ENCODE results near the gene TMEM40.

The TMEM40 gene

DNA sequence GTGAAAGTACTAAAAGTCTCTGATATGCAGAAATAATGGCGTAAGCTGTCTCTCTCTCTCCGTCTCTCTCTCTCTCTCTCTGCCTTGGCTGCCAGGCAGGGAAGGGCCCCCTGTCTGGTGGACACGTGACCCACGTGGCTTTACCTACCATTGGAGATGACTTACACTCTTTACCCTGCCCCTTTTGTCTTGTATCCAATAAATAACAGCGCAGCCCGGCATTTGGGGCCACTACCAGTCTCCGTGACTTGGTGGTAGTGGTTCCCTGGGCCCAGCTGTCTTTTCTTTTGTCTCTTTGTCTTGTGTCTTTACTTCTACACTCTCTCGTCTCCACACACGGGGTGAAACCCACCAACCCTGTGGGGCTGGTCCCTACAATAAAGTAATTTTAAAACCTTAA lies 12.2 kb upstream of the TMEM40 start:
- TF ChIP-seq, protein P1, sequence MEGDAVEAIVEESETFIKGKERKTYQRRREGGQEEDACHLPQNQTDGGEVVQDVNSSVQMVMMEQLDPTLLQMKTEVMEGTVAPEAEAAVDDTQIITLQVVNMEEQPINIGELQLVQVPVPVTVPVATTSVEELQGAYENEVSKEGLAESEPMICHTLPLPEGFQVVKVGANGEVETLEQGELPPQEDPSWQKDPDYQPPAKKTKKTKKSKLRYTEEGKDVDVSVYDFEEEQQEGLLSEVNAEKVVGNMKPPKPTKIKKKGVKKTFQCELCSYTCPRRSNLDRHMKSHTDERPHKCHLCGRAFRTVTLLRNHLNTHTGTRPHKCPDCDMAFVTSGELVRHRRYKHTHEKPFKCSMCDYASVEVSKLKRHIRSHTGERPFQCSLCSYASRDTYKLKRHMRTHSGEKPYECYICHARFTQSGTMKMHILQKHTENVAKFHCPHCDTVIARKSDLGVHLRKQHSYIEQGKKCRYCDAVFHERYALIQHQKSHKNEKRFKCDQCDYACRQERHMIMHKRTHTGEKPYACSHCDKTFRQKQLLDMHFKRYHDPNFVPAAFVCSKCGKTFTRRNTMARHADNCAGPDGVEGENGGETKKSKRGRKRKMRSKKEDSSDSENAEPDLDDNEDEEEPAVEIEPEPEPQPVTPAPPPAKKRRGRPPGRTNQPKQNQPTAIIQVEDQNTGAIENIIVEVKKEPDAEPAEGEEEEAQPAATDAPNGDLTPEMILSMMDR (IDR thresholded peaks at IDR 0.05): no peak
- Histone ChIP-seq H3K4me2 (ENCODE audit: low read length) (no peak overlapping the region), H3K79me2 (no peaks in the 10 kb centered on the region), H3K36me3 (ENCODE audit: control insufficient read depth, insufficient read depth, low read length) (no peaks in the 10 kb centered on the region), H3K27ac (no peak overlapping the region), H3K27me3 (ENCODE audit: control insufficient read depth, insufficient read depth, low read length) (no peaks in the 10 kb centered on the region), H3K9ac (no peak overlapping the region), H3K4me3 (ENCODE audit: low read depth, low read length) (no peak overlapping the region), H3K4me1 (no peaks in the 10 kb centered on the region), H2AFZ (no peak overlapping the region), H3K9me3 (ENCODE audit: control insufficient read depth, low read length) (no peaks in the 10 kb centered on the region)

DNA sequence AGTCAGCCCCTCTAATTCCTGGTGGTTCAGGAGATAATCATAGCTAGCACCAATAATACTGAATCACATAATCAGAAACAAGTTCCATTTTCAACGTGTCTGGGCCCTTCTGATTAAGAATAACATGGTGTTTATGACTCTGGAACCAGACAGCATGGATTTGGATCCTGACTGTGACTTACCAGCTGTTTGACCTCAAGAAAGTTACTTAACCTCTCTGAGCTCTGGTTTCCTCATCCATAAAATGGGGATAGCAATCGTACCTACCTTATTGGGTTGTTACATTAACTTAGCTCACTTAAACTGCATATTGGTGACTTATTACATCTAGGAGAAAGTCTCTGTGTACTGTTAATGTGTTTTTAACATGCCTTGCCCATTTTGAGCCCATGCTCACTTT lies 10.7 kb upstream of the TMEM40 start:
- H3K79me2 ChIP-seq: no peaks in the 10 kb centered on the region
- H3K4me1 ChIP-seq: no peaks in the 10 kb centered on the region
- H3K4me2 ChIP-seq (ENCODE audit: low read length): no peak overlapping the region
- TF ChIP-seq, protein P1 (IDR thresholded peaks at IDR 0.05): no peak
- no peaks in the 10 kb centered on the region for H3K27me3 ChIP-seq (ENCODE audit: control insufficient read depth, insufficient read depth, low read length)
- no peak overlapping the region for H3K27ac ChIP-seq
- H3K36me3 ChIP-seq (ENCODE audit: control insufficient read depth, insufficient read depth, low read length): no peaks in the 10 kb centered on the region
- H3K9me3 ChIP-seq (ENCODE audit: control insufficient read depth, low read length): no peaks in the 10 kb centered on the region
- no peak overlapping the region for H3K9ac ChIP-seq
- H2AFZ ChIP-seq: no peak overlapping the region
- H3K4me3 ChIP-seq (ENCODE audit: low read depth, low read length): no peak overlapping the region

GRCh38 chr3:12768579-12769527 lies 9.8 kb upstream of the TMEM40 start:
- no peak overlapping the region for H3K4me2 ChIP-seq (ENCODE audit: low read length)
- no peaks in the 10 kb centered on the region for H3K9me3 ChIP-seq (ENCODE audit: control insufficient read depth, low read length)
- TF ChIP-seq, protein P1 (IDR thresholded peaks at IDR 0.05): no peak

DNA sequence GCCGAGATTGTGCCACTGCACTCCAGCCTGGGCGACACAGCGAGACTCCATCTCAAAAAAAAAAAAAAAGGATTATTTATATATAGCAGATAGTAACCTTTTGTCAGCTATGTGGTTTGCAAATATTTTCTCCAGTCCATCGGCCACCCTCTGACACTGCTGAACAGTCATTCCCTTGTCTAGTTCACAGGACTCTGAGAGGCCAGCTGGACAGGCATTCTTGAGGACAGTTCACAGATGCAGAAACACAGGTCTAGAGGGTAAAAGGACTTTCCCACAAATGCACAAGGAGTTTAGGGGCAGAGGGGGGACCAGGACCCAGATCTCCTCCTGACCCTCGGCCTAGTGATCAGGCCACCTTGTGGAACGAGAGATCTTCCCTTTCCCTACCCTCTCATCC lies 7.5 kb upstream of the TMEM40 start:
- no peak overlapping the region for H3K4me3 ChIP-seq (ENCODE audit: low read depth, low read length)
- no peak overlapping the region for H3K9ac ChIP-seq
- no peaks in the 10 kb centered on the region for H3K4me1 ChIP-seq
- no peak overlapping the region for H2AFZ ChIP-seq
- no peaks in the 10 kb centered on the region for H3K27me3 ChIP-seq (ENCODE audit: control insufficient read depth, insufficient read depth, low read length)
- H3K4me2 ChIP-seq (ENCODE audit: low read length): no peak overlapping the region
- no peaks in the 10 kb centered on the region for H3K36me3 ChIP-seq (ENCODE audit: control insufficient read depth, insufficient read depth, low read length)
- H3K79me2 ChIP-seq: no peaks in the 10 kb centered on the region
- no peak overlapping the region for H3K27ac ChIP-seq
- H3K9me3 ChIP-seq (ENCODE audit: control insufficient read depth, low read length): no peaks in the 10 kb centered on the region
- TF ChIP-seq, protein P1 (IDR thresholded peaks at IDR 0.05): no peak

More at GRCh38 chr3:12768579-12769527, 9.8 kb upstream of the TMEM40 start:
- Histone ChIP-seq H3K9ac (no peak overlapping the region), H3K27ac (no peak overlapping the region), H3K4me1 (no peaks in the 10 kb centered on the region), H3K36me3 (ENCODE audit: control insufficient read depth, insufficient read depth, low read length) (no peaks in the 10 kb centered on the region), H3K27me3 (ENCODE audit: control insufficient read depth, insufficient read depth, low read length) (no peaks in the 10 kb centered on the region), H3K4me3 (ENCODE audit: low read depth, low read length) (no peak overlapping the region), H2AFZ (no peak overlapping the region), H3K79me2 (no peaks in the 10 kb centered on the region)
